Measurements from ENCODE around the gene ADGRG6. TPM values are rescaled to one million over a fixed set of nuclear protein-coding genes. Genes with fewer than 3 reads are reported as not detected.

Gene ADGRG6
- total RNA-seq = 10 to 100 TPM in 1 of 7 donors, 1 to 10 TPM in 6; 2.2 to 10.6 (median 3.0) TPM
- 1 to 10 TPM; 1.6 to 6.1 TPM for polyA plus RNA-seq
- long read RNA-seq, donor 1 = 0 reads
- long read RNA-seq, donor 2, partial matches to known transcripts = 0 of 1 reads
- long read RNA-seq, donor 2, other reads (novel, unspliced or antisense) = 0 of 1 reads
- long read RNA-seq, donor 3, full-length matches to known transcripts = 3 of 4 reads
- long read RNA-seq, donor 3, partial matches to known transcripts = 1 of 4 reads
- long read RNA-seq, donor 3, other reads (novel, unspliced or antisense) = 0 of 4 reads

GRCh38 chr6:142301651-142302391 lies at the start of gene ADGRG6:
ADGRG6 (plus strand) TSS chr6:142302007; CDS start chr6:142302330, 323 bp downstream.
- WGBS, 3 donors = 1 to 4% (median 1%) methylated on average over 48 to 69 of the region's 69 CpGs
- intact Hi-C loops (cut with DNase I) = loop anchor here in 1 of 4 donors (2.0 kb wide), 1 partner anchor 47 kb away; no protein-coding TSS in a partner anchor
- TF ChIP-seq CTCF (IDR thresholded peaks at IDR 0.05) = no peak
- TF ChIP-seq POLR2A (IDR thresholded peaks at IDR 0.05) = no peak
- no peak for TF ChIP-seq EP300 (IDR thresholded peaks at IDR 0.05)
- no peaks in the 10 kb centered on the region for H3K27me3 ChIP-seq
- H3K4me1 ChIP-seq (ENCODE audit: insufficient read depth) = no peaks in the 10 kb centered on the region
- DNase-seq = peak in 1 of 5 donors; percentile 8
- H3K36me3 ChIP-seq = no peaks in the 10 kb centered on the region
- H3K4me3 ChIP-seq = peak within 1 kb of the TSS; percentile 36
- no peak within 1 kb of the TSS for H3K27ac ChIP-seq
- H3K9me3 ChIP-seq = no peaks in the 10 kb centered on the region

GRCh38 chr6:142254513-142254912 lies 47.3 kb upstream of the ADGRG6 start:
- Histone ChIP-seq H3K27ac (no peak overlapping the region), H3K4me1 (ENCODE audit: insufficient read depth) (no peaks in the 10 kb centered on the region), H3K4me3 (no peak overlapping the region), H3K36me3 (no peaks in the 10 kb centered on the region), H3K9me3 (no peaks in the 10 kb centered on the region), H3K27me3 (no peaks in the 10 kb centered on the region)
- intact Hi-C loops (cut with DNase I) = loop anchor here in 1 of 4 donors (2.0 kb wide), 1 partner anchor 46 kb away; no protein-coding TSS in a partner anchor
- DNase-seq = no peak
- WGBS, 3 donors = 63 to 68% (median 67%) methylated on average over 6 of the region's 6 CpGs
- TF ChIP-seq EP300 (IDR thresholded peaks at IDR 0.05) (no peak), POLR2A (IDR thresholded peaks at IDR 0.05) (no peak), CTCF (IDR thresholded peaks at IDR 0.05) (no peak)

- 71 to 83% (median 73%) methylated on average over 2 of the region's 2 CpGs for WGBS, 3 donors
- Histone ChIP-seq H3K27me3 (no peaks in the 10 kb centered on the region), H3K27ac (no peak overlapping the region), H3K36me3 (no peaks in the 10 kb centered on the region), H3K4me3 (no peak overlapping the region), H3K4me1 (ENCODE audit: insufficient read depth) (no peaks in the 10 kb centered on the region), H3K9me3 (no peaks in the 10 kb centered on the region)
- TF ChIP-seq EP300 (IDR thresholded peaks at IDR 0.05) (no peak), POLR2A (IDR thresholded peaks at IDR 0.05) (no peak), CTCF (IDR thresholded peaks at IDR 0.05) (no peak)
- DNase-seq = no peak
- intact Hi-C loops (cut with DNase I) = loop anchor here in 1 of 4 donors (2.0 kb wide), 1 partner anchor 45 kb away; no protein-coding TSS in a partner anchor
These were observed 46.0 kb upstream of the ADGRG6 start for GRCh38 chr6:142255785-142256184.

- DNase-seq = no peak
- 84 to 87% (median 86%) methylated on average over 6 of the region's 6 CpGs for WGBS, 3 donors
- no peak for TF ChIP-seq CTCF (IDR thresholded peaks at IDR 0.05)
- TF ChIP-seq EP300 (IDR thresholded peaks at IDR 0.05) = no peak
- no peak for TF ChIP-seq POLR2A (IDR thresholded peaks at IDR 0.05)
- Histone ChIP-seq H3K36me3 (no peaks in the 10 kb centered on the region), H3K27ac (no peak overlapping the region), H3K4me1 (ENCODE audit: insufficient read depth) (no peaks in the 10 kb centered on the region), H3K9me3 (no peaks in the 10 kb centered on the region), H3K27me3 (no peaks in the 10 kb centered on the region), H3K4me3 (no peak overlapping the region)
- intact Hi-C loops (cut with DNase I) = no loop called here
These were observed 43.5 kb upstream of the ADGRG6 start for GRCh38 chr6:142258305-142258704.

Measured in ovary (tissue), 10 donors.